NCI-H2227 (cell line): ENCODE measurements around the gene OOSP1.
"Not testable (repeated sequence)": the region's sequence is repeated elsewhere in the genome, so short reads cannot be mapped to it uniquely, and the experiment has no call there.

Experiments
- DNase-seq: peaks from one replicate; lab custom pipeline; 2025; ENCODE audit not compliant: unreplicated experiment; lab: John Stamatoyannopoulos, UW

The OOSP1 gene

DNA sequence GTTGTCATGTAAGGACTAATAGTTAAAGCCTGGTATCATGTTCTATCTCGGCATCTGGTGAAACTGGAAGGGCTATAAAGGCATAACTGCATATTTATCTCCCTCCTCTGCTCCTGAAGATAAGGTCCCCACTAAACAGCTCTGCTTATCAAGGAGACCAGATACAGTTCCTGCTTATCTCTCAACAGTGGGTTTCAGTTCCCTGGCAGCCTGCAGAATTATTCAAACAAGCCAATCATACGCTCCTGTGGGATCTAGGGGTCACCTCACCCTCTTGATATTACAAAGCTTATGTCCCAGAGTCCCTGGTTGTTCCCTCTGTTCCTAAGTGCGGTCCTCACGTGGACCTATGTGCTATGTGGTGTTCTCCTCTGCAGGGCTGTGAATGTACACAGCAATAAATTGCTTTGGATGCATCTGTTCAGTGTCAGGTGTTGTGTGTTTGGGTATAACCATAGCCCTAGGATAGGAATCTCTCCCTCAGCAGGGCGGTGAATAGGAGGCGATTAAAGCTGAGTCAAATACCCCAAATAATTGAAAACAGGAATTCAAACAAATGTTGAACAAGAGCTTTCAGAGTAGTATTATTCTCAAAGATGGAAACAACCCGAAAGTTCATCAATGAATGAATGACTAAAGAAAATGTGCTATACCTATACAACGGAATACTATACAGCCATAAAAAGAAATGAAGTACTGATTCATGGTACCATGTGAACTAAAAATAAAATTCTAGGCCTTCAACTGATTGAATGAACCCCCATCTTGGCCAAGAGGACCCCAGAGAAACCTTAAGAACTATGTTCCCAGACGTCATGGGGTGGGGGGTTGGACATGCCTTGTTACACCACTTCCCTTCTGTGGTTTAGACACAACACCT lies 22.5 kb downstream of the OOSP1 start:
- DNase-seq: no peak

DNA sequence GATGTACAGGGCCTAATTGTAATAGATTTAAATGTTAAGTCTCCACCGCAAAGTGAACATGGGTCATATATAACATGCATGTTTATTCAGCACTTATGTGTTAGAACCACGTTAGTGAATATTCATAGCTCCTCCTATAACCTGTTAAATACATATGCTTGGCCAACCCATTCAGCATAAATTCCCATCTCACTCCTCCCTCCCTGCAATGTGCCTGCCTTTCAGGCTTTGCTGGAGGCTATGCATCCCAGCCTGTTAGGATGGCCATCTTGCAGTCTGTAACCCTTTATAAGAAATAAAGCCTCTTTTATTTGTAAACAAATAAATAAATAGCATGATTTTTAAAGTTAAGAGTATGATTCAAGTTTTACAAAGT lies 23.9 kb downstream of the OOSP1 start:
- DNase-seq: no peak

DNA sequence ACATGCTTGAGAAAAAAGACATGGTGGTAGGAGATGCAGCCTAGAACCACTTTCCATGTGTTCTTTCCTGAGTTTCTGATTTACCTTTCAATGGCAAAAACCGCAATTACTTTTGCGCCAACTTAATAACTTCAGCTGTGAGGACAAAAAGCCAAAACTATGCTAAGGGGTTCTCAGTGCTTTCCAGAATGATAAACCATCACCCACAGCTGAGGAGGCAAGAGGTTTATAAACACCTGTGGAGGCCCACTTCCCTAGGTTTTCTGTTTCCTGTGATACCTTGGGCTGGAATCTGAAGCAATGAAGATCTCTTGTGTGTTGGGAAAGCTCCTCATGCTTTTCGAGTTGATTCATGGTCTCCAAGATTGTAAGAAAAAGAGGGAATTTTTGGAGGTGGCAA lies 25.5 kb downstream of the OOSP1 start, which contains the start of gene OOSP4A:
TSS of gene OOSP4A (plus strand) at position 301 of the 400 bp plus-strand sequence. CDS start at position 301, 0 bp downstream.
- no peak for DNase-seq

GRCh38 chr11:59965424-59965823 lies 27.2 kb downstream of the OOSP1 start:
- no peak for DNase-seq

- DNase-seq: no peak
Measured at GRCh38 chr11:59966201-59966600, 28.0 kb downstream of the OOSP1 start.

DNA sequence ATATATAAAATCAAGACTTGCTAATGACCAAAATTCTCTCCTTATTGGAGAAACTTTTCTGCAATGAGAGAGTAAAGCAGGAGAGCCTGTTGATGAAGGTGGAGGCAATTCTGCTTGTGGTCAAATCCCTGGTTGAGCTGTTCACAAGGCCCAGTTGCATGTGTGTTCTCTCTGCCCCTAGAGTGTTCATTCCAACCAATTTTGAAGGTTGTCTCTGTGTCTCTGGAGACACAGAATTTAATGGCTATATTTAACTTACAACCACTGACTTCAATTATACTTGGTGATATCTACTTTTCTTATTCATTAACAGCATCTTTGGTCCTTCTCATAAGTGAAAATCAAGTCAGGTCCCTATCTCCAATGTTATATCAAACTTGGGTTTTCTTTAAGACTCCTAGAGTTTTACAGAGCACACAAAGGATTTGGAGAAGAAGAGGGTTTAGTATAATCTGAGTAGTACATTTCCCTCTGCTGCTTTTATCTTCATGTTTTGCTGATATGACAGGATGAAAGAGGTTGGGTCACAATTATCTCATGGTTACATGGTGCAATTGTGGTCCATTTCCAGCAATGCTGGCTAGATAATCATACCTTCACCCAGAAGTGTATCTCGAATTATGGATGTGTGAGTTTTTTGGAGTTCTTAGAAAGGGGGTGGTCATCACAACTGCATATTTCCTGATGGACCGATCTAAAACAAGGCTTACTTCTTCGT lies 29.6 kb downstream of the OOSP1 start:
- DNase-seq: no peak

DNA sequence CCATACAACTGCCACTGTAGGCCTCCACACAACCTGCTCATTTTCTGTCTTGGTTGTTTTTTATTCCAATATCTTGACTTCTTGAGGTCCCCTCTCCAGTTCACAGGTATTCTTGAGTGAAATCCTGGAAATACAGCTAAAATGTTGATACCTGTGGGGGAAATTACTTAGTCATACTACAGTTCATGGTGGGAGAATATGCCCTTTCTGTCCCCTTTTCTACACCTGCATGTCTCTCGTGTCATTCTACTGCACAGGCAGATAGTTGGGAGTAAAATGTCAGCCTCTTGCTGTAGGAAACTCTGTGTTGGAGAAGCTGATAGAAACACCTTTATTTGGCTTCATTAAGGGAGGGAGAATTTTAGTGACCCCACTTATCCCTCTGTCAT lies 30.2 kb downstream of the OOSP1 start:
- DNase-seq: no peak

DNA sequence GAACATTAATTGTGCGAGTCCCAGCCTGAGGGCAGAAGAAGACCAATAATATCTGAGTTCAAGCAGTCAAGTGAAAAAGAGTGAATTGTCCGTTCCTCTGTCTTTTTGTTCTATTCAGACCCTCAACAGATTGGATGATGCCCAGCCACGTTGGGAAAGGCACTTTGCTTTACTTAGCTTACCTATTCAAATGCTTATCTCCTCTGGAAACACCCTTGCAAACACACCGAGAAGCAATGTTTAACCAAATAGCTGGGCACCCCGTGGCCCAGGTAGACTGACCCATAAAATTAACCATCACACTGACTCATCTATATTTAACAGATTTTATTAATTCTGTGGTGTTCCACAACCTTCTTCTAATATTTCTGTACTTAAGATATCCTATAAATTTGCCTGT lies 34.9 kb downstream of the OOSP1 start:
- no peak for DNase-seq

GRCh38 chr11:59981106-59981770 lies 43.0 kb downstream of the OOSP1 start:
- DNase-seq: no peak

GRCh38 chr11:59982037-59982436 lies 43.8 kb downstream of the OOSP1 start:
- not testable (repeated sequence) for DNase-seq

GRCh38 chr11:59983212-59983611 lies 45.0 kb downstream of the OOSP1 start:
- no peak for DNase-seq

GRCh38 chr11:59984368-59984767 lies 46.1 kb downstream of the OOSP1 start:
- no peak for DNase-seq

DNA sequence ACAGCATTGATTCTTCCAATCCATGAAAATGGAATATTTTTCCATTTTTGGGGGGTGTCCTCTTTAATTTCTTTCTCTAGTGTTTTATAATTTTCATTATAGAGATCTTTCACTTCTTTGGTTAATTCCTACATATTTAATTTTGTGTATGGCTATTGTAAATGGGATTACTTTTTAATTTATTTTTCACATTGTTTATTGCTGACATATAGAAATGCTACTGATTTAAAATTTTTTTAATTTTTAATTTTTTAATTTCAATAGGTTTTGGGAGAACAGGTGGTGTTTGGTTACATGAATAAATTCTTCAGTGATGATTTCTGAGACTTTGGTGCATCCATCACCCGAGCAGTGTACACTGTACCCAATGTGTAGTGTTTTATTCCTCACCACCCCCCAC lies 52.2 kb downstream of the OOSP1 start:
- no peak for DNase-seq

DNA sequence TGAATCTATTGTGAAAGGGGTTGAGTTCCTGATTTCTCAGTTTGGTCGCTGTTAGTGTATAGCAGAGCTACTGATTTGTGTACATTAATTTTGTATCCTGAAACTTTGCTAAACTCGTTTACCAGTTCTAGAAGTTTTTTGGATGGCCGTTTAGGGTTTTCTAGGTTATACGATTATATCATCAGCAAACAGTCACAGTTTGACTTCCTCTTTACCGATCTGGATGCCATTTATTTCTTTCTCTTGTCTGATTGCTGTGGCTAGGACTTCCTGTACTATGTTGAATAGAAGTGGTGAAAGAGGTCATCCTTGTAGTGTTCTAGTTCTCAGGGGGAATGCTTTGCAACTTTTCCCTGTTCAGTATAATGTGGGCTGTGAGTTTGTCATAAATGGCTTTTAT lies 54.2 kb downstream of the OOSP1 start:
- DNase-seq: no peak

GRCh38 chr11:59997800-59998199 lies 59.6 kb downstream of the OOSP1 start:
- no peak for DNase-seq

- no peak for DNase-seq
Measured at GRCh38 chr11:59999691-60000090, 61.5 kb downstream of the OOSP1 start.

GRCh38 chr11:60003729-60004128 lies 65.5 kb downstream of the OOSP1 start:
- DNase-seq: no peak

DNA sequence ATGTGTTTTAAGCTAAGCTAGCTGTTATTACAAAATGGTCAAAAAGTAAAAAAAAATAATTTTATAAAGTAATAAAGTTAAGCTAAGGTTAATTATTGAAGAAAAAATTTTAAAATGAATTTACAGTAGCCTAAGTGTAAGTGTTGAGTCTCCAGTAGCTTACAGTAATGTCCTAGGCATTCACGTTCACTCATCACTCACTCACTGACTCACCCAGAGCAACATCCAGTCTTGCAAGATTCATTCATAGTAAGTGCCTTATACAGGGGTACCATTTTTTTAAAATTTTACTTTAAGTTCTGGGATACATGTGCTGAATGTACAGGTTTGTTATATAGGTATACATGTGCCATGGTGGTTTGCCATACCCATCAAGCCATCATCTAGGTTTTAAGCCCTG lies 67.1 kb downstream of the OOSP1 start:
- no peak for DNase-seq
